ENCODE measurements around the gene THG1L.

Gene THG1L

DNA sequence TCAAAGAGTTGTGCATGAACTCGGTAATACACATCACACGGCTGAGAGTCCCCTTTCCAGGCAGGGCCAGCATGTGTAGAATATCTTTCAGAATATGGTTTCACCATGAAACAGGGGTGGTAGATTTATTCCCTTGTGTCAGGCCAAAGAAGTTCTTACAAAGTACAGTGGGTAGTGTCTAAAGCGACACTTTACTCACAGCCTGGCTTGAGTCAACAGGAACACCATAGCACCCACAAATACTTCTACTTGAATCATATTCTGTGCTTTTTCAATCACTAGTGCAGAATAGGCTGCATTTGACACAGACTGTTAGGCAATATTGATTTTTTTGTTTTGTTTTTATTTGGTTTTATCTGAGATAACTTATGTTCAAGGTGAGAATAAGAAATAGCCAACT, 24.9 kb downstream of the THG1L start:
- no peak for DNase-seq (ENCODE audit: low read depth in 2 of 2, low spot score in 1 of 2)

DNA sequence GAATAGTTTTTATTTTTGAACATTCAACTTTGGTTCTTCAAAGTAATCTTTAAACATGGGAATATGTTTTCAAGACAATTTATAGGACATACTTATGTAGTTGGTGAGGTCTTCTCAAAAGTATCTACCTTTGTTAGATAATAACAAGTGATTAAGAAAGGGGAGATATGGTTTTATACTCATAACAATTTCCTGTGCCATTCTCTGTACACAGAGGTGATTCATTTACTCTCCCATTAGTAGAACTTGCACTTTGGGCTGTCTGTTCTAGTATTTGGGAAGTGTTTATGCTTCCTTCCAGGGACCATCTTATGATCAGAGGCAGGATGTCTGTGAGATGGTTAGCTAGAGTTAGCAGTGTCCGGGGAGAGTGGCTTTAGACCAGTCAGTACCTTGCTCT, 27.5 kb downstream of the THG1L start:
- DNase-seq (ENCODE audit: low read depth in 2 of 2, low spot score in 1 of 2), result no peak

DNA sequence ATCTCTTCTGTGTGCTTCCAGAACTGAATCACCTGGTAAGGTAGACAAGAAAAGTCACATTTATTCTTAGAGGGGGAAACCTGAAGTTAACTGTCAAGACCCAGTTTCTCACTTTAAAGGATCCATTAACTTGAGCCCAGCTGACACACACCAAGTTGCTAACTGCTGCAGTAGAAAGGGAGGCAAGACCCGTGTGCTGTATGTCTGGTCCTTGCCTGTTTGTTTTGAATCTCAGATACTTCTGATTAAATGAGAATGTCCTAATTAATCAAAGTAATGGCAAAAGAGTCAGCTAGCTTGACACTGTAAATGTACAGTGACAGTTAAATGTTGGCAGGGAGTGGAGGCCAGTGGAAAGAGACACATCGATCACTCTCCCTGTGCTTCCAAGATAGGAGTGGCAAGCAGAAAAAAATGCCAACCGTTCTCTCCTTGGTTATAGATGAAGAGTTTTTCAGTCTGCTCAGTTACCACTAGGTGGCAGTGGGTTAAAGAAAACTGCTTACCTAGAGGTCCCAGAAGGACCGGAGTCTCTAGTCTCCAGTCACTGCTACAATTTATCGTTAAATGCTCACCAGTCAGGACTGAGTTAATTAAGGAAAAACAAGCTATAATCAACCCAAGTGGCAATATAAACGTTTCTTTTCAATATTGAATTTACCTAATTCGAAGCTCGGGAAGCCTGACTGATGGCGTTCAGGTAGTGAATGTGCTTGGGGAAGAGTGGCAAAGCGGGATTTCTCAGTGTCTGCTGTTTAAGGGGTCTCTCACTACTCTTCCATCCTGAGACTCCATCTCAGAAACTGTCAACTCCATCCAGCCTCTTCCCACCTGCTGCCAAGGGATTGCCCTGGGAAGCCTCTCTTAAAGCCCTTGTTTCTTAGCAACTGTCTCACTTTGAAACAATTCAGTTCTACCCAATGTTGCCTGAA, 30.7 kb downstream of the THG1L start:
- DNase-seq (ENCODE audit: low read depth in 2 of 2, low spot score in 1 of 2), result no peak

DNA sequence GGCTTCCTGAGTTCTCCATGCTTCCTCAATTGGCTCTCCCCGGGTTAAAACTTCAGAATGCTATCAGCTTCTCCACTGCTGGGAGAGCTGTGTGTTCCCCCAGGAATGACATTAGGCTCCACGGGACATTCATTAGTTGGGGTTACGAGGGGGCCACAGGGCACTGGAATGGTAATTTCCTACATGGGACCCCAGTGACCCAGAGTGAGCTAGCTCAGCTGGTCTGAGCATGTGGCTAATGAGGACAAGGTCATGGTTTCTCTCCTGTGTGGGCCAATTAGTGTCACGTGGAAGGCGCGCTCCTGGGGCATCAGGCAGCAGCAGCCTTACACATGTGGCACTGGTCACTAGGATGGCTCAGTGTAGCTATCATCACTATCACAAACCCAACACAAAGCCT, 33.3 kb downstream of the THG1L start:
- no peak for DNase-seq (ENCODE audit: low read depth in 2 of 2, low spot score in 1 of 2)

DNA sequence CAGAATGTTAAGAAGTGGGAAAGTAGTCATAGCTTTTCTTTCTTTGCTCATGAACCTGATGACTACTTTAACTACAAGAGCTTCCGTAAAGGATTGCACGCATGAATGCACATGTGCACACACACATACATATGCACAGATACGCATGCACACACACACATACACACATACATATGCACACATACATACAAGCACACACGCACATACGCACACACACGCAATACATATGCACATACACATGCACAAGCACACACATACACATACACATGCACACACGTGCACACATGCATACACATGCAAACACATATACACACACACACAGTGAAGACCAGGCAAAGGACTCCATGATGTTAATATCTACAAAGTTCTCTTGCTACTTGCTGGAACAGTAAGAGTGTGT, 35.2 kb downstream of the THG1L start:
- no peak for DNase-seq (ENCODE audit: low read depth in 2 of 2, low spot score in 1 of 2)

DNA sequence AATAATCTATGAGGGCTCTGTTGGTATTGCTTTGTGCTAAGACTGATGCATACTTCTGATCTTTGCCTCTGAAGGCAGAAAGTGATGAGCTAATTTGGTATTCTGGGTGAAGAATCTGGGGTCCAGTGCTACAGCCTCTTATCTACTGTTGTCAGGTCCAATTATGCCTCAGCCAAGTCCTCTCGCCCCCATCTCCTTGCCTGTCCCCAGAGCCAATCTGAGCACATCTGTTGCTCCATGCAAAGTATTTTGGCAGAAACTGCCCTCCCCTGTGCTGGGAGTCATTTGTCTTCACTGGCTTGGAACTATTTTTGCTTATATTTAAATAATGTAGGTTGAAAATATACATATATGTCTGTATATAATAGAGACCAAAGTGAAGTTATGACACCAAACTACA, 35.7 kb downstream of the THG1L start:
- no peak for DNase-seq (ENCODE audit: low read depth in 2 of 2, low spot score in 1 of 2)

DNA sequence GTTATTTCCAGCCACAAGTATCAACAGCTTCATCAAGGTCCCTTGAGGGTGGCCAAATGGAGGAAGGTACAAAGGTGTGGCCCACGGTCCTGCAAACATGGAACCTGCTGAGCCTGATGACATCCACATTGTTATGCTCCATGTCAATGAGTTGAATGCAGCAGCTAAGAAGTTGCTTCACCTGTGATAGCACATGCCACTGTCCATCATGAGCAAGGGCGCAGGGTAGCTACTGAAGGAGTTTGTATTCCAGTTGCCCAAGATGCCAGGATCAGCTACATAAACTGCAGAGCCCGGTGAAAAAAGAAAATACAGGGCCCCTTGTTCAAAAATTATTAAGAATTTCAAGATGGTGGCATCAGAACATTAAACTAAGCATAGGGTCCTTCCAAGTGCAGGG, 36.5 kb downstream of the THG1L start:
- DNase-seq (ENCODE audit: low read depth in 2 of 2, low spot score in 1 of 2), result no peak

DNA sequence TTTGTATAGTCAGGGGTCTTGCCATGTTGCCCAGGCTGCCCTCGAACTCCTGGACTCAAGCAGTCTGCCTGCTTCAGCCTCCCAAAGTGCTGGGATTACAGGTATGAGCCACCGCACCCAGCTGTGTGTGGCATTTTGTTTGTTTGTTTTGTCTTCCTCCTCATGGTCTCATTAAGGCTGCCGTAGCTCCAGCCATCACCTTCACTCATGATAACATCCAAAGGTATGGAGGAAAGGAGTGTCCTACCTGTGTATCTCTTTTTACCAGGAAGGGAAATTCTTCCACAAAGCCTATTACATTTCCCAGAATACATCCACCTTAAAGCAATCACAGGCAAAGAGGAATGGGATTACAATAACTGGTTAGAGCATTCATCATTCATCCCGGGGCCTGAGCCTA, 39.4 kb downstream of the THG1L start:
- no peak for DNase-seq (ENCODE audit: low read depth in 2 of 2, low spot score in 1 of 2)

DNA sequence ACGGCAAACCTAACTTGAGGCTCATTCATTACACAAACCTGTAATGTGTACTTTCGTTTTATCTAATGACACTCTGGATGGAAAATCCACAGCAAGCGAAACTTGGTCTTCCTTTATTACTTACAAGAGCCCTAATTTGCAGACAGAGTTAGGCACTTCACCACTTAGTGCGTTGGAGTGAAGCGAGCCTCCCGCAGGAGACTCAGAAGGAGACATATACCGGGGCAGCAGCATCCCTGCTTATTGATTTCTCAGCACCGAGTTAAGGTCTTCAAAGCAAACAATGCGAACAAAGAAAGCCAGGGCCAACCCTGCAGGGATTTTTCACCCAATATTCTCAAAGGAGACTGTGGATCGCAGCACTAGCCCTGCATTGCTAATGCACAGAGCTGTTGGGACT, 40.9 kb downstream of the THG1L start:
- no peak for DNase-seq (ENCODE audit: low read depth in 2 of 2, low spot score in 1 of 2)

DNA sequence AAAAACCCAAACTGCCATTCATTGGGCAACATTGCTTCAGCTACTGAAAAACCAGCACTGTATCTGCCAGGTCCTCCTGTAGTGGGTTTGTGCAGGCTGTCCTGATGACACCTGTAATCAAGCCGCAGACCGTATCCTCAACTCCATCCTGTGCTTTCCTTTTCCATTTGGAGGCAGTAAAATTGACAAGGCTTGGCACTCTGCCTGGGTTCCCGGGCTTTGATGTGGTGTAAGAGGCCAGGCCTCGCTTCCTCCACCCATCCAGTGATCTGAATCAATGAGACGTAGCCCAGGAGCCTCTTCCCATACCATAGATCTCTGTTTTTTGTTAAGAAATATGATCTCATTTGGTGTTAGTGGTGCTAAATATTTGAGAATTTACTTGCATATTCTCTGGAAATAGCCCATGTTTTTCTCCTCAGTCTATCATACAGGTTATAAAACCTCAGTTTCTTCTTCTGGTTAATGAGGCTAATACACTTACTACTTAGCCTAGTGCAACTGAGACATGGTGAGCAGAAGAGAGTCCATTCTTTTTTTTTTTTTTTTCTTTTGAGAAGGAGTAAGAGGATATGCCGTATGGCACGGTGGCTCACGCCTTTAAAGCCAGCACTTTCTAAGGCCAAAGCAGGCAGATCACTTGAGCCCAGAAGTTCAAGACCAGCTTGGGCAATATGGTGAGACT, 47.0 kb downstream of the THG1L start:
- DNase-seq (ENCODE audit: low read depth in 2 of 2, low spot score in 1 of 2), result no peak

DNA sequence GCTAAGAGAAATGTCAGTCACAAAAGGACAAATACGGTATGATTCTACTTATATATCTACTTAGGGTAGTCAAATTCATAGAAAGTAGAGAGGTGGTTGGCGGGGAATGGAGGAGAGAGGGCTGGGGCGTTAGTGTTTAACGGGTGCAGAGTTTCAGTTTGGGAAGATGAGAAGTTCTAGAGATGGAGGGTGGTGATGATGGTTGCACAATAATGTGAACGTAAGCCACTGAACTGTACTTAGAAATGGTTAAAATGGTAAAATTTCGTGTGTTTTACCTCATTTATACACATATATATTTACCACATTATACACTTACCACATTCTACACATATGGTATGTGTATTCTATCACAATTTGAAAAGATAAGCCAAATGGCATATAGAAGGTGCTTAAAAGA, 48.0 kb downstream of the THG1L start:
- no peak for DNase-seq (ENCODE audit: low read depth in 2 of 2, low spot score in 1 of 2)

DNA sequence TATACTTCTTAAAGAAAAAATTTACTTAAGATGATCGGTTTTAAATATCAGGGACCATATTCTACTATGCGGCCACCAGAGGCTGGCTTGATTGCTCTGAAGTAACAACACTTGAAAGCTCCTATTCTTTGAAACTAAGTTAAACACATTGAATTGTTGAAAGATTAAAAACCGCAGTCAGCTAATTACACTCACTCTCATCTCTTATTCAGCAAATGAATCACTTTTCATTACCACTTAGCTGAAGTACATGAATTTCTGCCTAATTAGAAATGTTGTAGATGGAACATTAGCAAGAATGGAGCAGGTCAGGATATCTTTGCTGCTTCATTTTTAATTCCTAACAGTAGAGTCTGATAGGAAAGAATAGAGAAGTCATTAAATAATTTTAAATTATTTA, 54.6 kb downstream of the THG1L start:
- DNase-seq (ENCODE audit: low read depth in 2 of 2, low spot score in 1 of 2), result no peak

All from stimulated activated CD8-positive, alpha-beta memory T cell treated with anti-CD3 and anti-CD28 coated beads, Interleukin-4, amount 100 ng/mL, for 1 hour (primary cell).